Activated CD4-positive, alpha-beta T cell treated with anti-CD3 and anti-CD28 coated beads, Interleukin-2, amount 50 U/mL, for 16 hours (primary cell): ENCODE data around the gene CEP41.

Source experiments
- DNase-seq: peaks from one replicate; pipeline ENCODE4 v3.0.0-alpha.2; 2020

CEP41 gene

DNA sequence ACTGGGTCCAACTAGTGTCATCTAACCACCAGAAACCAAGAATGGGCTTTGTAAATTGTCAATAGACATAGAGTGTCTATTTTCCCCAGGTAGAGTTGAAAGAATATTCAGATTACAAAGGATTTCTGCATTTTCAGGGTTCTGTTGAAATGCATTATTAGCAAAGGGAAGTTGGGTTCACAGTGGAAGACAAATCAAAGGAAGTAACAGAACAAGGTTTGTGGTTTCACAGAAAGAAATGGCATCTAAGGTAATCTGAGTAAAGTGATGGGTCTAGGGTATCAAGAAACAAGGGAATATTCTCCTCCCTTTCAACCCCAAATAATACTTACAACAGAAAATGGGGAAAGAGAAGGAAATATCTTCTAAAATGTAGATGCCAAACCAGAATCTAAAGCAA is 25.8 kb downstream of the CEP41 start:
- no peak for DNase-seq

DNA sequence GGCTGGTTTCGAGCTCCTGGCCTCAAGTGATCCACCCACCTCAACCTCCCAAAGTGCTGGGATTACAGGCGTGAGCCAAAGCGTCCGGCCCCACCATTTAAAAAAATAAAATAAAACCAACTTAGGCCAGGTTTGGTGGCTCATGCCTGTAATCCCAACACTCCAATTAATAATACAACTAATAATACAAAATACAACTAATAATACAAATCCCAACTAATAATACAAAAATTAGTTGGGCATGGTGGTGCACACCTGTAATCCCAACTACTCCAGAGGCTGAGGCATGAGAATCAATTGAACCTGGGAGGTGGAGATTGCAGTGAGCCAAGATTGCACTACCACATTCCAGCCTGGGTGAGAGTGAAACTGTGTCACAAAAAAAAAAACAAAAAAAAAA is 27.6 kb downstream of the CEP41 start:
- DNase-seq, result no peak

DNA sequence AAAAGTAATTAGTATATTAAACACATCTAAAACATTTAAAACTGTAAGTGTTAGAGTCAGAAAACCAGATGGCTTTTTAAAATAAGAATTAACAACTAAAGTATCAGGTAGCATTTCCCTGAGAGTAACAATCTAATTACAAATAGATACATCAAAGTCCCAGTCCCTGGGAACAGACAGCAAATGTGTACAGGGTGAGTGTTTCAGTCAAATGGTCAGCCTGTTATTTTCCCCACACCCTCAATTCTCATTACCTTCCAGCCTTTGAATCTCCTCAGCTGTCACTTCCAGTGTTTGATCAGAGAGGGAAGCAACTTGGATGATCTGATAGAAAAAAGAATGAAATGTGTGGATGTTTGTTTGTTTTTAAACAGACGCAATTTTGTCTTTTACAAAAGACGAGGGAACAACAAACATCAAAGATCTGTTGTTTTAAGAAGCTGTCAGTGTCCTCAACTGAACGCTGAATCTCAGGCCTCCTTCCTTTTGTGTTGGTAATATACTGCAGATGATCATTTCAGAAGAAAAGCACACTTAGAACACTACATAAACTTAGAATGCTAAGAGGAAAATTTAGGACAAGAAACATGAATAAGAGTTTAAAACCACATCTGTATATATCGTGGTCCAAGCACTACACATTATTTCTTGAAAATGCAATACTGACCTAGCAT is 29.8 kb downstream of the CEP41 start:
- DNase-seq, result no peak

DNA sequence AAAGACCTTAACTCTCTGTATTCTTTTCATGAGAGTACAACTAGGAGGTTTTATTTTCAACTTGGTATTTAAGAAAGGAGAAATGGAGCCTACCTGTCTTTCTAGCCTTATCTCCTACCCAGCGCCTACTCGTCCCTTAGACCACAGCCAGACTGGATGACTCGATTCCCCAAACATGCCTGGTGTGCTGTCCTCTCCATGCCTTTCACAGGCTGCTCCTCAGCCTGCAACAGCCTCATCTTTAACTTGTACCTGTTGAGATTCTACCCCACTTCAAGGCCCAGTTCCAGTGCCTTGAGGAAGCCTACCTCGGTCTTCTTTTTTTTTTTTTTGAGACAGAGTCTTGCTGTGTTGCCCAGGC is 31.1 kb downstream of the CEP41 start:
- no peak for DNase-seq

DNA sequence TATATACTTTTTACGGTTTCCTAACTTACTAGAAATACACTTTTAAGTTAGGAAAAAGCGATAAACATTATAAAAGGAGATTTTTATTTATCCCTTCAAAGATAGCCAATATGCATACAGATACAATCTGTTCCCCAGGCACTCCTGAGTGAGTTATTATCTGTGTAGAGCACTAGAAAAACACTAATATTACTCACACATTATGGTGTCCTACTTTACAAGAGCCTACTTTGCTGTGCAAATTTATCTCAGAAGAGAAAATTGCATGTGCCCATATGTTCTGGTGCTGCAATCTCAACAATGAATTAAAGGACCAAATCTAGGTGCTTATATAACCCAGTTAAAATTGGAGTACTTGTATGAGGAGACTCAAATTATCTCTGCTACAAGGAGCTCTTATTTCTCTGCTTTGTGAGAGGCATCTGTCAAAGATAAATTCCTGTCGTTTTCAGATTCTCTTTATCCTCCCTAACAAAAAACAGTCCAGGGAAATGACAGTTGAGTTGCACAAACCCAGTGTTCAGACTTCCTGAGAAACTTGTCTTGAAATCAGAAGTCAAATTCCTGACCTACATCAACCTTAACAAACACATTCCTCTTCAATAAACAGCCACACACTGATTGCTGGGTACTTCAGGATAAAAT is 31.6 kb downstream of the CEP41 start:
- no peak for DNase-seq

DNA sequence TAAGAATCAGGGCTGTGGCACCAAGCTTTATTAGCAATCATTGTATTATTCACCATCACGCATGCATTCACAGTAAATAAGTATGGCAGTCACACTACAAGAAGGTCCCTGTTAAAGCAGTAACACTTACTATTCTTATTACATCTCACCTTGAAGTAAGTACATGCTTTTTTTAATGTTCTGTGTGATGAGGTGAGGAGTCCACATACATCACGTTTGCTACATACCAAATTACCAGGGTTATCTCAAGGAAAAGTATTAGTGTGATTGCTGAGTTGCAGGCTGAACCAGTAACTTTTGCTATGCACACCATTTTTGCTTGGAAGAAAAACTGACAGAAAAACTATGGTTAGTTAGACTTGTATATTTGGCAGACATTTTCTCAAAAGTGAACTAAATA is 35.8 kb downstream of the CEP41 start:
- no peak for DNase-seq

DNA sequence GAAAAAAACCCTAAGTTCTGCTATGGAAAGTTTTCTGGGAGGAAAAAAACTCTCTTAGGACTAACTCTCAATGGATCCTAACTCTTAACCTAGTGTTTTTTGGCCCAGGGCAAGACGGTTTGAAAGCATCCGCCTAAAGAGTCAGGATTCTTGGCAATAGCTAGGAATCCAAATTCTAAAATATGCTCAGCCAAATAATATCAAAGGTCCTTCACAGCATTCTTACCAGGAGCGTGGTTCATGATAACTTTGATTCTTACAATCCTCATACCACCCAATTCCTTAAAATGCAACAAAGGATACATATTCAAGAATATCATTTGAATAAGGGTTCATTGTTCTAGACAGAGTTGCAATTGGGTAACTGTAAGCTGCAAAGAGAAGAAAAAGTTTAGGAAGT is 39.2 kb downstream of the CEP41 start:
- DNase-seq, result no peak

DNA sequence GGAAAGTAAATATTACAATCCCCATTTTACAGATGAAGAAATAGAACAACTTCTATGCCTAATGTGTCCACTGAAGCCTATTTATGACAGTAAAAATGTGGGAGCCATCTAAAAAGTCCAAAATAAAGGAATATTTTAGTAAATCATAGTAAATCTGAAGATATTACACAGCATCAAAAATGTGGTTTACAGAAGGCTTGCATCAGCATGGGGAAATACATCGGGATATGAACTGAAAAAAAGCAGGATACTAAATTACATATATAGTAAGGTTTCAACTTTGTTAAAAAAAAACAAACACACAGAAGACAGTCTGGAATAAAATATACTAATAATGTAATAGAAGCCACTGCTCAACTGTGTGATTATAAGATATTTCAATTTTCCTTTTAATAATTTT is 39.7 kb downstream of the CEP41 start:
- no peak for DNase-seq

DNA sequence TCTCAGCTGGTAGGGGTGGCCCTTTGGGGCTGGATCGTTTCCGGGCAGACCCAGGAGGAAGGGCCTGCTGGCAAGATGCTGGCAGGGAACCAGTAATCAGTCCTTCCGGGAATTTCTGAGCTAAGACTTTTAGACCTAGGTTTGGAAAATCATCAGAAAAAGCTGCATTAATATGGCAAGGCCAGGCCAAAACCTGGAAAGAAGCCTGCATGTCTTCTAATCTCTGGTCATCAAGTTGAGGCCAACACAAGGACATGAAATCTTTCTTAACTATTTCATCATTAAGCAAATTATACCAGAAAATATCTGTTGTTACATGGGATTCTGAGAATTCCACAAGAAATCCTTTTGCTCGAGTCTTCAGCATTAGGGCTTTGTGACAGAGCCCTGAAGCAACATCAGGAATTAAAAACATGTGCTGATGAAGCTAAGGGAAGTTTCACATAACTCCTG is 40.7 kb downstream of the CEP41 start:
- DNase-seq, result no peak

DNA sequence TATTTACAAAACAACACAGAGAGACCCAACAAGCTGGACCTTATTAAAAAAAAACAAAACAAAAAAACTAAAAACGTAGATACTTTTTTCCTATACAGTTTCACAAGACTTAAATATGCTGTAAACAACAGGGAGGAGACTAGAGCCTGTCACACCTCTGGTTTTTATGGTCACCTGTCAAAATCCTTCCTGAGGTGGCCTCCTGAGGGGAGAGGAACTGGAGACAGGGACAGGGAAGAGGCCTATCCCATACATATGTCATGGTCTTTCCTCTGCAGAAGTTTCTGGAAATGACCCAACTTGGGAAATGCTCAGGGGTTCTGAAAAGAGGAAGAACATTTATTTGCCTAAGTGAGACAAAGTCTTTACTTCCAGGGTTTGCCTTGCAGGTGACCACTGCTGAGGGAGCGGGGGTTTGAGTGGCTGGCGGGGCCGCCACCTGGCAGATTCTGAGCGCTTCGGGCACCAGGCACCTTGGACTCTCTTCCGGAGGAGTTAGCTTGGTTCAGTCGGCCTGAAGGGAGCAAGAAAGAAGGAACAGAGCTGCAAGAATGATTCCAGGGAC is 42.2 kb downstream of the CEP41 start:
- DNase-seq, result no peak

DNA sequence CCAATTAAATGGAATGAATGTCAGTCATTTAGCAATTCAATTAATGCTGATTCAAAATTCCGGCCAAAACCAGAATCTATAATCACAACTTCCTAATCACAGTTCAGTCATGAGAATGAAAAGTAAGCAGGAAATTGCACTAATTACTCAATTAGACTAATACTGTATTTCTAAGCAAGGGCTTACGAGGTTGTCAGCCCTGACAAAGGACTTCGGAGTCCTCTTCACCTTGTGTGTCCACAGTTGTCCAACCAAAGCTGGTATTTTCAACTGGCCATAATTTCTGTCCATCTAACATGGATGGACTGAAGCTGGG is 43.1 kb downstream of the CEP41 start:
- DNase-seq, result no peak

DNA sequence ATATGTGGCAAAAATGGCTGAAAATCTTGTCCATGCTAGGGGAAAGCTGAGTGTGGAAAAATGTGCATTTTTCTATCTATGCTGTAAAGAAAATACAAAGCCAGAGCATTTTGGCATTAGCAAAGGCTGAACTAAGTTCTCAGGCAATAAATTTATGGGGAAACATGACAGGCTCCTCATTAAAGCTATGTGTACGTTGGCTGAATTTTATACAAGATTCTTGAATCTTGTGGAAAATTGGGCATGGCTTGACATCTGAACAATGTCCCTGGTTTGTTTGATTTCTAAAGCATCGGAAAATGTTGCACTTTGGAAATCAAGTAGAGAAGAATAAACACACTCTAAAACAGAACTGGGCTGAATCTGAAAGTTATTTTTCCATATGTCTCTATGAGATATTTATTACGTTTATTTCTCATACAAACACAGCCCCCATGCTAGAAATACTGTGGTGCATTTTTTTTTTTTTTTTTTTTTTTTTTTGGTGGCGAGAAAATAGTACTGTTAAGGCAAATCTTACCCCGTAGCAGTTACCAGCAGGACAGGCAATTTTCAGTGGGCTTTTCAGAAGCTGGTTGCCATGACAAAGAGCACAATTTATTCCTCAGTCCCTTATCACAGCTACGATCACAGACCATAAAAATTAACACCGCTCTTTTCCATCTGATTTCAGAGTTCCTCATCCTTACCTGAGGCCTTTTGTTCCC is 43.6 kb downstream of the CEP41 start:
- no peak for DNase-seq

DNA sequence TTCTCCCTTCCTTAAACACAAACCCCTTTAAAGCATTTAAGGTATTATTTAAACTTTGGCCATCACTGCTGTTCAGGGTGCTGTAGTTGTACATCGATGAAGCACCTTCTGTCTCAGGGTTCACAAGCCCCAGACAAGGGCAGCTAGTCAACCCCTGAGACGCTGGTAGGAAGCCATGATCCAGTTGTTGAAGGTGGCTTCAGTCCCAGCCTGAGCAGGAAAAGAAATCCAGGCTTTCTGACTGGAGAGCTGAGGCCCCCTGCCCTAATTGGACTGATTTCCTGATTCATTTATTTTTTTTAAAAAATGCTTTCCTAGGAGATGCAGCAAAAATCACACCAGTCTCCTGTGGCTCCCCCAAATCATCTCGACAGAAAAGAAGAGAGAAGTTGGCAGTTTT is 44.7 kb downstream of the CEP41 start:
- no peak for DNase-seq

DNA sequence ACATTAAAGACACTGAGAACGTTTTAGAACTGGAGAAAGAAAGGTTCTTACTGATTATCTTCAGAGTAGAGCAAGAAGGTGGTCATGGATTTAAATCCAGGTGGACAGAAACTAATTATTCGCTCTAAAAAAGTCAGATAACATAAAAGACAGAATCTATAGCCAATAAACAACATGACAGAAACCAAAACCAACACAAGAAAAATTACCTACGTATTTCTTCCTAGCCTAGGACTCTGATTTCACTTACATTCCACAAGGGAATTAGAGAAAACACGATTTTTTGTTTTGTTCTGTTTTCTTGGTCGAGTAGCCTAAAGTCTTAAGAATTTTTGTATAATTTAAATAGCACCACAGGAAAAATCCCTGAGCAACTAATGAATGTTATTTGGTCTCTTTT is 45.4 kb downstream of the CEP41 start:
- DNase-seq, result no peak

DNA sequence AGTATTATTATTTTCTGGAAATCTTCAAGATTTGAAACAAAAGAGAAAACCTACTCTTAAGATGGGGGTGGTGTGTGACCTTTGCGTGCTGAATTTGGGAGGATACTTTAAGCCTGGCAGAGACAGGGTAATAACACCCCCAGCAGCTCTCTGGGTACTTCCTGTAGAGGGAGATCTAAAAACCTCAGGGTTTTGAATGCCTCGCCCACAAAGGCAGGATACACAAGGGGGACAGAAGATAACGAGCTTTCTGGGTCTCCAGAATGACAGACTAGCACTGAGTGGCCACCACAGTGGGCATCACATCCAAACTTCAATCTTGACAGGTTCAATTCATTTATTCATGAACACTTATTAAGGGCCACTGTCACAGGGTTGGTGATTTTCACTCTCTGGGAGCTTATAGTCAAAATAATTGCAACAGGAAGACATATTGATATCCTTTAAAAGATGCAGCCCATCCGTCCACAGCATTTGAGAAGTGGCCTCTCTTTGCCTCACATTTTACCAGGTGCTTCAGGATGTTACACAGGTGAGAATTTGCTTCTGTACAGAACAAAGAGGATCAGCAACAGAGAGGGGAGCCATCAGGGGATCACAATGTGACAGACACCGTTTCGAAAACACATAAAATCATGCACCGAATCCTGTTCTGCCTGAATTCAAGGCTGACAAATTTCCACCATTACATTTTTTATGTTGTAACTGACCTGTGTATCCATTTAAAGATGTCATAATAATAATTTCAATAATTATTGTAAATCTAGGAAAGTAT is 46.2 kb downstream of the CEP41 start:
- peak; percentile 15 for DNase-seq

DNA sequence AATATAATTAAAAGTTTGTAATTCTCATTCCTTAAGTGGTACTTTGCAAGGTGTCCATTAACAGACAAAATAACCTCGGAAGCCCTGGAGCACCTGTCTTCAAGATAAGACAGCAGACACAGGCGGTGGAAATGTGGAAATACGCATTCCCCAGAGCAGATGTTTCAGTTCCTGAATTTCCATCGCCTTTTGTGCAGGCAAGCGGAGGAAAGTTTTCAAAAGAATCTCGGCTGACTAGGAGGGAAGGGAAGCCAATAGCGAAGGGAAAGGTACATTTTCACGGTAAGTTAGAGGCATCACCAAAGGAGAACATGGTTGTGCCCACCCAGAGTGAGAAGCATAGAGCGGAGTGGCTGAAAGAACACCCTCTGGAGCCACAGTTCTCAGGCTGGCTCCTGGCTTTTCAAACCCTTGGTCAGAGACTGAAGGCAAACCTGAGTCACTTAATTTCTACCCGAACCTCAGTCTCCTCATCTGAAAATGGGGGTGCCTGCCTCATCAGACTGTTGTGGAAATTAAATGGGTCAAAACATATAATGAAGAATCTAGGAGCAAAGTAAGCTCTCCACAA is 46.9 kb downstream of the CEP41 start:
- no peak for DNase-seq

DNA sequence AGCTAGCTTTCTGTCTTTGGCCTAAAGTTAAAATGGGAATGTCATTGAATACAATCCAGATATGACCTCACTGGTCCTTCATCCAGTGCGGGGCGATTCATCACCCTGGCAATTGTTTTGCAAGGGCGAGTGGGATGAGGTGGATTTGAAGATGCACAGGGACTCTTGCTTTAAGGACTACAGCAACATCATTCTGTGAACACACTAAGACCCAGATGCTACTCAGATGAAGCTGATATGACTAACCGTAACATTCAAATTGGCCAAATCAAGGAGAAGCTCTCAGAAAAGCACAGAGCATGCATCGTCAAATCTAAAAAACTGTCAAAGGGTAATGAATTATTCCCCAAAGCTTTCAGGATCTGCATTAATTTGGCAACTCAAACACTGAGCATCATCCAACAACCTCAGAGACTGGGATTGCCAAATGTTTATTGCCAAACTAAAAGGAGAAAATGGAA is 47.7 kb downstream of the CEP41 start:
- no peak for DNase-seq

DNA sequence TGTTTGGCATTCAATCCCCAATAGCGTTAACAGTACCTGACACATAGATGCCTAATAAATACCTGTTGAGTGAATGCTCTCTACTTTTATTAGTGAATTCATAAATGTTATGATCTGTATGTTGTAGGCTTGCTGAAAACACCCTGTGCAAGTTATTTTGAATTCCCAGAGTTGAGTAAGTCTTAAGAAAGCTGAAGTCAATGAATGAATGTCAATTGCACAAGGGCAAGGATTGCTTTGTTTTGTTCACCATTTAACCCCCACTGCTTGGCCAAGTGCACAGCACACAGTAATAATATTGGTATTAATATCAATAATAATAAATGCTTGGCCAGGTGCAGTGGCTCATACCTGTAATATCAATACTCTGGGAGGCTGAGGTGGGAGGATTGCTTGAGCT is 50.3 kb downstream of the CEP41 start:
- no peak for DNase-seq

DNA sequence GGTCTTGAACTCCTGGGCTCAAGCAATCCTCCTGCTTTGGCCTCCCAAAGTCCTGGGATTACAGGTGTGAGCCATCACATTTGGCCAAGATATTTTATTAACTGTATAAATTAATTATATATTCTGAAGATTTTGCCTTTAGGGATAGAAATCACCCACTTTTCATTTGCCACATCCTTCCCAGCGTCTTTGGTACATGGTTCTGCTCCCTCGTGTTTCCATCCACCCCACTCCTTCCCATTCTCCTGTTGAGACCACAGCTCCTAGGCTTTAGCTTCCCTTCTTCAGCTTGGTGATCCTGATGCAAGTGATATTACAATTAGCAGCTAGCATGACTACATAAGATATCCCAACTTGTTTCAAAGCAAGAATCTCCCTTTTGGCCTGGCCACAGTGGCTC is 52.1 kb downstream of the CEP41 start:
- no peak for DNase-seq

DNA sequence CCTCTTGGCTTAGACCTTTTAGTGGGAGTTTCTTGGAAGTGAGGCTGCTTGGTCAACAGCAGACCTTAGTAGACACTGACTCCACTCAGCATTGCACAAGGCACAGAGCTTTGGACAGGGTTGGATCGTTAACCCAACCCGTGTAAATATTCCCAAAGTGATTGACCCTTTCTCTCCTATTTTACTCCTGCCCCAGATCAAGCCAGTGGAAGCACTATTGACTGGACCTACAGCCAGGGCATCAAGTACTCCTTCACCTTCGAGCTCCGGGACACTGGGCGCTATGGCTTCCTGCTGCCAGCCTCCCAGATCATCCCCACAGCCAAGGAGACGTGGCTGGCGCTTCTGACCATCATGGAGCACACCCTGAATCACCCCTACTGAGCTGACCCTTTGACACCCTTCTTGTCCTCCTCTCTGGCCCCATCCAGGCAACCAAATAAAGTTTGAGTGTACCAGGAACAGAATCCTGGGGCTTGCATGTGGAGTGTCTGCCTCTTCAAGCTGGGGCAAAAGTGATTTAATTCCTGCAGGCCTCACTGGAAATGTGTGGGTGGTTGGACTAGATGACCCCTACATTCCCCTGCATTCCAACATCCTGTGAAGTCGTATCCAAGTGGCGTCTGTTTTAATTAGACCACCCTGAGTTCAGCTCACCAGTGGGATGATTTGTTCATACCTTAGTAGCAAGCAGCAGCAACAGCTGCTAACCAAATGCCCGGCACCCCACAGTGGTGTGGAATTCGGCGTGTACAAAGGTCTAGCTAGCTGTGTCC is 53.0 kb downstream of the CEP41 start:
- no peak for DNase-seq

DNA sequence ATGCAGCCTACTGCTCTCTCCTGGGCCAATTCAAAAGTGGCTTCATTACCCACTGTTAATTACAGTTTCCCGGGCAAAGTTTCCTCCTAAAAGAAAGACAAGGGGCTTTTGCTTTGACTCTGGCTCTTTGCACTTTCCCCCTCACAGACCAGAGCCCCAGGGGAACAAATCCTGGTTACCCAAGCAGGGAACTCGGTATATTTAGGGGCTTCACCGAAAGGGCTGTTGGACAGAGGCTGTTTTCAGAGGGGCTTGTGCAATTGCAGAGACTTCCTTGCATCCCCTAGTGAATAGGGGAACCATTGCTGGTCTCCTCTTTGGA is 53.5 kb downstream of the CEP41 start:
- DNase-seq, result no peak

DNA sequence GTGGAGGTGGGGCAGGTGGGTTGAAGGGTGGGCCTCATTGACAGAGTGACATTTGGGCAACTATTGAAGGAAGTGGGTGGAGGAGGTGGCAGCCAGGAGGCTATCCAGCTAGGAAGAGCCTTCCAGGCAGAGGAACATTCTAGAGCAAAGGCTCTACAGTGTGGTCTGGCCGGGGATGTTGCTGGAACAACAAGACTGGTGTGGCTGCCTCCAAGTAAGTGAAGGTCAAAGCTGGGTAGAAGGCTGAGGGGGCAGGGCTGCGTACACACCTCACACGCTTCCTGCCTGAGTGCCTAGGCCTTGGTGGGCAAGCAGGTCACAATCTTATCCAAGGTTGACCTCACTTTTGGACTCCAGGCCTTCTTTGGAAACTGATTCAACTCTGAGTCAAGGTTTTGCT is 53.9 kb downstream of the CEP41 start:
- DNase-seq, result no peak
